HG03439 (cell line): ENCODE measurements around the gene PRR18.
A peak's percentile ranks its signal among the peaks of the same experiment; 100 is the strongest.
"Not testable (repeated sequence)": the region's sequence is repeated elsewhere in the genome, so short reads cannot be mapped to it uniquely, and the experiment has no call there.

ENCODE experiments used
- ATAC-seq: cut with Tn5 transposase; IDR thresholded peaks from one replicate; pipeline ENCODE4 v1.9.1; 2021; ENCODE audit warnings: mild to moderate bottlenecking, moderate library complexity; ENCODE audit not compliant: unreplicated experiment

The PRR18 gene

DNA sequence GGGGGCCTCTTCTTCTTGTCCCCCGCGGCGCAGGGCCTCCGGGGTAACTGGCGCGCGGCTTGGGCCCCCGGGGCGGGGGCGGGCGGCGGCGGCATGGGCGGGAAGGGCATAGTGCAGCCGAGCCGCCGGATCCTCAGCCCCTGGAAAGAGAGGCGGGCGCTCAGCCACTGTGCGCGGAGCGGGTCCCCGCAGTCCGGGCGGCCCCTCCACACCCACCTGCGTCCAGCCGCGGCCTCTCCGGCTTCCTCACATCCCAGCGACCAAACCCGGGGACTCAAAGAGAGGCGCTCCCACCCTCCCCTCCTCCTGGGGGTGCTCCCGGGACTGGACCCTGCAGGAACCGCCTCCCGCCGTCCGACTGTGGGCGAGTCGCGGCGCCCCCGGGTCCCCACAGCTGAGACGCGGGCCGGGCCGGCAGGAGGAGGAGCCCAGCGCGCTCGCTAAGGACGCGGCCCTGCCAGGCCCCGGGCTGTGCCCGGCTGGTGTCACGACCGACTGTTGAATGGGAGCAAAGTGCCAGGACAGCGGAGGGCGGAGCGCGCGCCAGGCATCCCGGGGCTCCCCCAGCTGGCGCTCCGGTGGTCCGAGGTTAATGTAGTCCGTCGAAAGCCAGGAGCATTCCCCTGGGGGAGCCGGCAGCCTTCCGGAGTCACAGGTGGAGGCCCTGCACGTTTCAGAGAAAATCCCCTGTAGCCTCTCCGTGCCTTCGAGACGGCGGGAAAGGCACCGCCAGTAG is at the start of gene PRR18:
PRR18 (minus strand) TSS at position 360 of the 736 bp plus-strand sequence; CDS start at position 110, 250 bp downstream.
- peak; percentile 50 for ATAC-seq

DNA sequence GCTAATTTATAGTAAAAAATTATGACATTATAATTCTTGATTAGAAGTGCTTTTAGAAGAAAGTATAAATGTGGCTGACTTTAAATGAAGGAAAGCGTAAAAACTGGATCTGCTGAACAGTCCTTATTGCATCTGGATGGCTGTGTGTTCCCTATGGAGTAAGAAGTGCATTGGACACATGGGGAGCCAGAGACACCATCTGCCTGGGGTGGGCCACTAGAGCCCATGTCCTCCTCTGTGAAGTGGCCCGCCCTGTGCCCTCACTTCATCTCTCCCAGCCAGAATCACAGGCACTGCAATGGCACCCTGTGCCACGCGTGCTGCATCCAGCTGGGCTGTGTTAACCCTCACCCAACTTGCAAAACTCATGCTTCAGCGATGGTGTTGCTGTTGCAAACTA is 47.4 kb upstream of the PRR18 start:
- no peak for ATAC-seq

GRCh38 chr6:166354965-166355364 is 46.8 kb upstream of the PRR18 start:
- ATAC-seq, result no peak

DNA sequence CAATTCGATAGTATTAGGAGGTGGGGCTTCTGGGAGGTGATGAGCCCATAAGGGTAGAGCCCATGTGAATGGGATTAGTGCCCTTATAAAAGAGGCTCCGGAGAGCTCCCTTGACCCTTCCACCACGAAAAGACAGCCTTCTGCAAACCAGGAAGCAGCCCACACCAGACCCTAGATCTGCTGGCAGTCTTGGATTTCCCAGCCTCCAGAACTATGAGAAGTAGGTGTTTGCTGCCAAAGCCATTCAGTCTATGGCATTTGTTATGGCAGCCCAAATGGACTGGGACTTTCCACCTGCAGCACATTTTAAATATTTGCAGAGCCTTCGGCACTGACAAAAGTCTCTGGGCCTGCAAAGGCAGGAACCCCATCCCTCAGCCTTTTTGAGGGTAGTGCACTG is 46.0 kb upstream of the PRR18 start:
- ATAC-seq, result no peak

GRCh38 chr6:166353507-166353906 is 45.3 kb upstream of the PRR18 start:
- no peak for ATAC-seq

DNA sequence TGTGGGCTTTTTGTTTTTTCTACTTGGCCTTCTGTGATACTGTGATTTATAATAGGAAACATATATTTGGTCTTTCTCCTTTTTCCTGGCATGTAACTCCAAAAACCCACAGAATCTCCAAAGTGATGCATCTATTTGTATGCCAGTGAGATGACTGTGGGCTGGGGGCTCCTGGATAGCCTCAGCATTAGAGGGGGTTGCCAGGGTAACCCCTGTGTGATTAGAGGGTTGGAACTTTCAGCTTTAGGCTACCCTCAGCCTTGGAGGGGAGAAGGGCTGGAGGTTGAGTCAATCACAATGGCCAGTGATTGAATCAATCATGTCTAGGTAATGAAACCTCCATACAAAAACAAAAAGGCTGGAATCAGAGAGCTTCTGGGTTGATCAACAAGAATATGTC is 44.7 kb upstream of the PRR18 start:
- ATAC-seq, result no peak

- ATAC-seq, result peak; percentile 100
Measured at GRCh38 chr6:166351715-166352285, 43.6 kb upstream of the PRR18 start.

DNA sequence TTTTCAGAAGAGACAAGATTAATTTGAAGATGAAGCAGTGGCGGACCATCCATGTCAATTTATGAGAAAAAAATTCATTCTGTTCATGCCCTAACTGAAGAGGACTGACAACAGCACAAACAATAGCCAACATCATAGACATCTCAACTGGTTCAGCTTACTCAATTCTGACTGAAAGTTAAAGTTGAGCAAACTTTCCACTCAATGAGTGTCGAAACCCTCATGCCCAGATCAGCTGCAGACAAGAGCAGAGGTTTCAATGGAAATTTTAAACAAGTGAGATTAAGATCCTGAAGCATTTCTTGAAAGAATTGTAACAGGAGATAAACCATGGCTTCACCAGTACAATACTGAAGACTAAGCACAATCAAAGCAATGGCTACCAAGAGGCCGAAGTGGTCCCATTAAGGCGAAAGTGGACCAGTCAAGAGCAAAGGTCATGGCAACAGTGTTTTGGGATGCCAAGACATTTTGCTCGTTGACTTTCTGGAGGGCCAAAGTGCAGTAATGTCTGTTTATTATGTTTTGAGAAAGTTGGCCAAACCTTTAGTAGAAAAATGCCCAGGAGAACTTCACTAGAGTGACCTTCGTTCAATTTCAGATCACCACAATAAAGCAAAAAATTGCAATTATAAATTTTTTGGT is 40.2 kb upstream of the PRR18 start:
- no peak for ATAC-seq

- ATAC-seq, result no peak
Measured at GRCh38 chr6:166346965-166347364, 38.8 kb upstream of the PRR18 start.

- no peak for ATAC-seq
Measured at GRCh38 chr6:166346449-166346848, 38.3 kb upstream of the PRR18 start.

DNA sequence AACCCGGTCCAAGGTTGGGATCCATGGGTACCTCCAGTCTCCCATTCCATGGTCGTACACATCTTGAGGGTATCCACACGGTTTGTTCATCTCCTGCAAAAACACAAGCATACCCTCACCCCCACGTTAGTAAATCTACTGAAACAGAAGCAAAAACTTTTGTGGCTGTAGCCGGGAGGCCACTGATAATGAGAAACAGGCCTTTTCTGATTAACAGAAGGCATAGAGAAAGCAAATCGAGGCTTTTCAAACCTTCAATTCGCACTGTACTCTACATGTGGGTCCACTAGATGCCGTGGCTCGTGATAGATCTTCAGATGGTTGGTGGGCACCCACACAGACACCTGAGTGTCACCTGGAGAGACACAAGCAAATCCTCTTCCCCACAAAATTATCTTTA is 37.5 kb upstream of the PRR18 start:
- not testable (repeated sequence) for ATAC-seq

- ATAC-seq, result not testable (repeated sequence)
Measured at GRCh38 chr6:166344921-166345320, 36.7 kb upstream of the PRR18 start.

DNA sequence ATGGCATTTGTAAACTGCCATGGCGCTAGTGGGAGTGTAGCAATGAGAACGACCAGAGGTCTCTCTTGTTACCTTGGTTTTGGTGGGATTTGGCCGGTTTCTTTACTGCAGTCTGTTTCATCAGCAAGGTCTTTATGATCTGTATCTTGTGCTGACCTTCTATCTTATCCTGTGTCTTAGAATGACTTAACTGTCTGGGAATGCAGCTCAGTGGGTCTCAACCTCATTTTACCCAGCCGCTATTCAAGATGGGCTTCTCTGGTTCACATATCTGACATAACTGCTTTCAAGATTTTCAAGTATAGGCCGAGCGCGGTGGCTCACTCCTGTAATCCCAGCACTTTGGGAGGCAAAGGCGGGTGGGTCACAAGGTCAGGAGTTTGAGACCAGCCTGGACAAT is 36.0 kb upstream of the PRR18 start:
- no peak for ATAC-seq

DNA sequence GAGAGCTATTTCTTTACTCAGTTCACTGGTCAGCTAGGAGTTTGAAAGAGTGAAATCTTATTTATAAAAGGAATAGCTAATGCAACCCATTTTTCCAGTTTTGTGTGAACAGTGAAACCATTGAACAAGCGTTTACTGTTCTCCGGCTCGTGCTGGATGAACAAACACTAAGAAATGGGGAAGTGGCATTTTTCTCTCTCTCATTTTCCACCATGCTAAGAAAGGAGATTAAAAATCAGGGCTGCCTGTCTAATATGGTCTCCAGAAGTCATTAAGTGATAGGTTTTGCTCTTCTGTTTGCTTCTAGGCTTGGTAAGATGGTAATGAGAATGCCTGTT is 34.9 kb upstream of the PRR18 start:
- ATAC-seq, result peak; percentile 1

DNA sequence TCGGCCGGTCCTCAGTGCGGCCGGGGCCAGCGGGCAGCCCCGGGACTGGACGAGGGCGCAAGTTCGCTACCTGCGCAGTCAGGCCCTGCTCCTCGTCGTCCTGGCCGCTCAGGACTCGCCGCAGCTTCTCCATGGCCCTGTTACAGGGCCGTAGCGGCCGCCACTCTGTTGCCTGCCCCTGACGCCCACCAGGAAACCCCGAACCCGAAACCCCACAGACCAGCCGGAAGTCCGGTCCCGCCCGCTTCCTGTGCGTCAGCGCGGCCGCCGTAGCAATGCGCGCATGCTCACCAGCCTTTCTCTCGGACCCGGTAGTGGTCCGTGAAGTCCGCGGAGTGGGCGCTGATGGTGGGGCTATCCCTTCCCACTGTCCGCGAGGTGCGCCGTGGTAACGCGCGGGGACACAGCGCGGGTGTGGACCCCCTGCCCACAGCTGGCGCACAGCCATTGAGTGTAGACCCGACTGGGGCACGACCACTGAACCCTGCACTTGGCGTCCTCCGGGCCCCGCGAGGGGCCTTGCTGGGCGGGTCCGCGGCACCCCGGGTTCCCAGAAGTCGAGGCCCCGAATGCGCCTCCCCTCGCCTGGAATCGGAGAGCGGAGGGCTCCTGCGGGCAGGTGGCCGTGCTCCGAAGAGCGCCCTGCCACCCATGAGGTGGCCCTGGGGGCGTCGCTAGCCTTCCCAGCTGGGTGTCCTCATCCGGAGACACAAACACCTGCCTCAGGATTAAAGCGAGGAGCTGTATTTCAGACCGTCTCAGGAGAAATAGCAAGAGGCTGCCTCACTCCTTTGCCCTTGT is 34.4 kb upstream of the PRR18 start, which contains the start of gene SFT2D1:
SFT2D1 (minus strand) TSS at position 197 of the 801 bp plus-strand sequence; CDS start at position 133, 64 bp downstream.
- peak; percentile 95 for ATAC-seq

DNA sequence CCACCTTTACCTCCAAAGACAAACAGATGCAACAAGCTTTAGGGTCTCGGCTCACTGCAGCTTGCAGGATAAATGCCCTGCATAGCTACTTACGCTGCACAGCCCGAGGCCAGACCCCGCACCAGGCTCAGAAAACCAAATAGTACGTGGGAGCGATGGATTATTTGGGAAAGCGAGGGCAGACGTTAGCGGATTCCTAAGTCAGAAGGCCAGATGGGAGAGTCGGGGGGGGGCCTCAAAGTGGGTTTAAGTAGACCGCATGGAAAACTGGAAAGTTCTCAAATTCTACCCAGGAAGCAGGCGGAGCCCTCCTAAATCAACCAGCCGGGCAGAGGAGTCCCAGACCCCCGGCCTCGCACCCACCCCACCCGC is 33.8 kb upstream of the PRR18 start:
- ATAC-seq, result no peak

DNA sequence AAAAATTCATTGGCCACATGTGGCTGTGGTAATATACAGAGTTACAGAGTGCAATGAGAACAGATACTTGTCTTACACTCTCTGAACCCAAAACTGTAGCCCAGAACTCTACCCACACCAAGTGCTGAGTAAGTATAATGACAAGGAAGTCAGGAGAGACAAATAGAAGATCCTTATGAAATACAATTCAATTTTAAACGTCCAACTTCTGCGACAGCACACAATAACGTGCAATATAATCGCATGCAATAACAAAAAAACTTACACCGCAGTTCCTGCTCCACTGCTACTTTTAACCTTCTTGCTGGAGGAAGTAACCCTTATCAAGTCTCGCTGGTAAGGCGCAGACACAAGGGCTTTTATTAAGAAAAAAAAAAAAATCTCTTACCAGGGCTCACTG is 33.3 kb upstream of the PRR18 start:
- ATAC-seq, result no peak

DNA sequence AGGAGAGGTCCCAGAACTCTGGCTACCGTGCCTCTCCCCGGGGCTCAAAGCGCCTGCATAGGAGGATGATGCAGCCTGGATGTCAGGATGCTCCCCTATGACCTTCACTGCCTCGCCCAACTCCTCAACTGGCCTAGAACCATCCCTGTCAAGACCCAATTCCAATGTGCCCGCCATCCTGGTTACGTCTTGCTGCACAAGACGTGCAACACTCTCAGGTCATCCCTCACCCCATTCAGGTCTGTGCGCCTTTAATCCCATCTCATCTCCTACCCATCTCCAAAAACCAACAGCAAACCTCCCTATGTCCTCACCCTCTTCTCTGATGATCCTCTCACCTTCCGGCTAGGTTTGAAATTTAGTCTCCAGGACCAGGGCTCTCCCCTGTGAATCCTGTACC is 30.7 kb upstream of the PRR18 start:
- no peak for ATAC-seq

GRCh38 chr6:166336847-166337246 is 28.7 kb upstream of the PRR18 start:
- ATAC-seq, result no peak

GRCh38 chr6:166335378-166336302 is 27.4 kb upstream of the PRR18 start:
- ATAC-seq, result peak; percentile 38
